Heart right ventricle (tissue), 16 donors: ENCODE data around the gene GOPC. TPM values are rescaled to one million over a fixed set of nuclear protein-coding genes. Genes with fewer than 3 reads are reported as not detected.

Source experiments
- ATAC-seq, 8 donors: fragments of 200-7000 bp; cut with Tn5 transposase; one replicate each; pipeline ENCODE4 v1.9.1; 2020; ENCODE audit warnings: mild to moderate bottlenecking in 8 of 8, moderate library complexity in 8 of 8, moderate number of reproducible peaks in 1 of 8
- DNase-seq, 2 donors: peaks; one replicate each; pipeline ENCODE4 v3.0.0-alpha.2; 2020
- H3K27ac ChIP-seq, 10 donors: fragments of 200-600 bp; sonication (generic) in 2 of 10; one replicate each; pipeline versions ENCODE4 v1.5.0 to v1.8.0; 2020 to 2022; ENCODE audit warnings: mild to moderate bottlenecking in 3 of 10
- H3K27me3 ChIP-seq, 7 donors: fragments of 200-600 bp; one replicate each; pipeline ENCODE4 v1.8.0; 2021 to 2022; ENCODE audit warnings: mild to moderate bottlenecking in 2 of 7
- H3K36me3 ChIP-seq, 9 donors: fragments of 200-600 bp; sonication (generic) in 1 of 9; one replicate each; pipeline versions ENCODE4 v1.5.0 to v1.8.0; 2020 to 2022; ENCODE audit warnings: mild to moderate bottlenecking in 2 of 9
- H3K4me1 ChIP-seq, 9 donors: fragments of 200-600 bp; sonication (generic) in 1 of 9; one replicate each; pipeline versions ENCODE4 v1.5.0 to v1.8.0; 2020 to 2022; ENCODE audit warnings: mild to moderate bottlenecking in 4 of 9
- H3K4me3 ChIP-seq, 10 donors: fragments of 200-600 bp; sonication (generic) in 2 of 10; one replicate each; pipeline versions ENCODE4 v1.5.0 to v1.8.0; 2020 to 2022; ENCODE audit warnings: mild to moderate bottlenecking in 7 of 10, moderate library complexity in 2 of 10
- H3K9me3 ChIP-seq, 11 donors: fragments of 200-600 bp in 10 of 11; sonication (generic) in 2 of 11; one replicate each; pipeline versions ENCODE4 v1.5.0 to v1.8.0; 2013 to 2022; ENCODE audit warnings: mild to moderate bottlenecking in 2 of 11, control low read depth in 1 of 11, moderate library complexity in 1 of 11
- WGBS, 2 donors: extraction: QIAGEN DNeasy Blood & Tissue Kit; methylation state at CpG; one replicate each; pipeline ENCODE4 v1.1.7; 2013; ENCODE audit warnings: inconsistent platforms in 1 of 2; 5-methylcytosine and 5-hydroxymethylcytosine counted together
- intact Hi-C, 10 donors: fragments of 100-400 bp; cut with DNase I; formaldehyde crosslinking; loops; one replicate each; pipeline versions ENCODE4 v1.11.1 to v1.14.2; 2022
- polyA plus RNA-seq, 2 donors: library from polyadenylated mRNA; stranded (reverse); fragments of 200-250 nt; gene quantifications; one replicate each; pipeline ENCODE4 v1.2.3, GENCODE V29; 2013
- total RNA-seq, 10 donors: library from RNA; stranded (reverse); fragmentation: NEBNext Ultra II Directional in 3 of 10; extraction: Animal tissue kit (Norgen Biotek cat#: 25700) in 3 of 10; gene quantifications; one replicate each; pipeline versions ENCODE4 v1.2.1 to v1.2.4, GENCODE V29; 2021 to 2023
- TF ChIP-seq, protein P1 (sequence below), 9 donors: fragments of 200-600 bp; sonication (generic) in 2 of 9; IDR thresholded peaks; one replicate each; pipeline versions ENCODE4 v1.5.0 to v1.8.0; 2021 to 2022; ENCODE audit warnings: antibody characterized with exemption in 9 of 9, mild to moderate bottlenecking in 5 of 9, moderate library complexity in 1 of 9
- donor health status: Arrhythmogenic right ventricular cardiomyopathy.
- donor health status: ischemic (EF 13 %, LVEDD 7.1; RV severe dilation, severe dysfunction).
- donor health status: healthy with polysubstance abuse.
- donor health status: DM: no; HTN: yes; CAD: no.
- donor health status: DM: no; HTN: no; CAD: no.
- donor health status: ischemic (EF 25% LVEDD 6.9; RV normal size, moderate dysfunction).
- donor health status: ischemic (EF 25% LVEDD 5.7; RV mildly dilated, moderate dysfunction).
- donor health status: healthy.
- donor health status: DM: yes; HTN: yes; CAD: no.
- donor health status: Ischemic cardiomyopathy.
- donor health status: ischemic (EF 35%, LVEDD 5.7; RV mildly dilated, moderate dysfunction).
- donor health status: nonischemic (EF 11% LVEDD 7.7; RV severe dilation, severe dysfunction).
- donor health status: DM: yes; HTN: yes; CAD: no.
- donor health status: PGD.
- donor health status: ischemic (EF 29% LVEDD 5.4; RV normal size, mild dysfunction).
- donor health status: nonischemic (EF 23%, LVEDD 6.1; RV moderate dilation, normal function).

Gene GOPC
- total and polyA plus RNA-seq, 12 donors: 11.1 to 32.8 (median 23.5) TPM

GRCh38 chr6:117592983-117593759 lies 9.1 kb downstream of the GOPC start:
- peak in 1 of 2 donors; percentile 14 for DNase-seq
- Histone ChIP-seq H3K4me3 (no peak overlapping the region), H3K4me1 (peaks cover 3 to 43% (median 22%) of the 10 kb centered on the region in 9 donors), H3K27me3 (no peaks in the 10 kb centered on the region), H3K27ac (peak overlapping the region in 6 of 10 donors; percentile 1 to 72 (median 62)), H3K36me3 (peaks cover 0 to 44% (median 9%) of the 10 kb centered on the region in 9 donors), H3K9me3 (peaks cover 0 to 9% (median 0%) of the 10 kb centered on the region in 11 donors)
- intact Hi-C loops: no loop called here
- 57 to 68% methylated on average over 3 of the region's 3 CpGs for WGBS, 2 donors
- peak in 7 of 8 donors; percentile 75 to 95 (median 84) for ATAC-seq
- TF ChIP-seq, protein P1, sequence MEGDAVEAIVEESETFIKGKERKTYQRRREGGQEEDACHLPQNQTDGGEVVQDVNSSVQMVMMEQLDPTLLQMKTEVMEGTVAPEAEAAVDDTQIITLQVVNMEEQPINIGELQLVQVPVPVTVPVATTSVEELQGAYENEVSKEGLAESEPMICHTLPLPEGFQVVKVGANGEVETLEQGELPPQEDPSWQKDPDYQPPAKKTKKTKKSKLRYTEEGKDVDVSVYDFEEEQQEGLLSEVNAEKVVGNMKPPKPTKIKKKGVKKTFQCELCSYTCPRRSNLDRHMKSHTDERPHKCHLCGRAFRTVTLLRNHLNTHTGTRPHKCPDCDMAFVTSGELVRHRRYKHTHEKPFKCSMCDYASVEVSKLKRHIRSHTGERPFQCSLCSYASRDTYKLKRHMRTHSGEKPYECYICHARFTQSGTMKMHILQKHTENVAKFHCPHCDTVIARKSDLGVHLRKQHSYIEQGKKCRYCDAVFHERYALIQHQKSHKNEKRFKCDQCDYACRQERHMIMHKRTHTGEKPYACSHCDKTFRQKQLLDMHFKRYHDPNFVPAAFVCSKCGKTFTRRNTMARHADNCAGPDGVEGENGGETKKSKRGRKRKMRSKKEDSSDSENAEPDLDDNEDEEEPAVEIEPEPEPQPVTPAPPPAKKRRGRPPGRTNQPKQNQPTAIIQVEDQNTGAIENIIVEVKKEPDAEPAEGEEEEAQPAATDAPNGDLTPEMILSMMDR (IDR thresholded peaks at IDR 0.05): no peak

DNA sequence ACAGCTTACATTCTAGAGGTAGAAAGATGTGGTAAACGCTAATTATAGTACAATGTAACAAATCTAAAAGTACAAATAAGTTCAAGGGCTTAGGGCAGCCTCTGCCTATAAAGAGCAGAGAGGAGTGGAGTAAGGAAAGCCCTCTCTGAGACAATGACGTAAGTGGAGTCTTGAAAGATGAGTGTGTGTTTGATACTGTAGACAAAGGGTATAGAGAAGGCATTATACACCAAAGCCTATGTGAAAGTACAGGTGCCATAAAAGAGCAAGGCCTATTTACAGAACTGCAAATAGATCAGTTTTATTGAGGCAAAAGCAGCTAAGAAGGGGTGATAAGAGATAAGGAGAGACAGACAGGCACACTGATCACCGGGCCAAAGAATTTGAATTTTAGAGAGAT lies 10.9 kb downstream of the GOPC start:
- Histone ChIP-seq H3K27ac (peak overlapping the region in 3 of 10 donors; percentile 11 to 63 (median 23)), H3K36me3 (peaks cover 0 to 35% (median 9%) of the 10 kb centered on the region in 9 donors), H3K9me3 (no peaks in the 10 kb centered on the region), H3K27me3 (no peaks in the 10 kb centered on the region), H3K4me3 (no peak overlapping the region), H3K4me1 (peaks cover 3 to 43% (median 22%) of the 10 kb centered on the region in 9 donors)
- TF ChIP-seq, protein P1 (IDR thresholded peaks at IDR 0.05): no peak
- DNase-seq: no peak
- intact Hi-C loops: no loop called here
- peak in 3 of 8 donors; percentile 49 to 79 (median 52) for ATAC-seq
- 72 to 73% methylated on average over 3 of the region's 3 CpGs for WGBS, 2 donors

DNA sequence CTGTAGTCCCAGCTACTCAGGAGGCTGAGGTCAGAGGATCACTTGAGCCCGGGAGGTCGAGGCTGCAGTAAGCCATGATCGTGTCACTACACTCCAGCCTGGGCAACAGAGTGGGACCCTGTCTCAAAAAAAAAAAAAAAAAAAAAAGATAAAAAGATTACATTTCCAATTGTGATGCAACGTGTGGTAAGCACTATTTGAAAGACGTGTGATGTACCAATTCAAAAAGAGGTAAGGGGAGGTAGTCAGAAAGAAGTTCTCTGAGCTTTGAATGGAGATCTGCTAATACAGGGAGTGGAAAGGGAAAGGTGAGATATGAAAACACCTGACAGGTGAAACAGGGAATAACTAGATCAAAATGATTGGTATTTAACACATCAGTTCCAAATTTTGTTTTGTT lies 11.9 kb downstream of the GOPC start:
- peaks cover 3 to 43% (median 22%) of the 10 kb centered on the region in 9 donors for H3K4me1 ChIP-seq
- DNase-seq: no peak
- WGBS, 2 donors: 84 to 94% methylated on average over 5 of the region's 5 CpGs
- H3K27ac ChIP-seq: no peak overlapping the region
- H3K4me3 ChIP-seq: no peak overlapping the region
- intact Hi-C loops: no loop called here
- no peak for ATAC-seq
- H3K36me3 ChIP-seq: peaks cover 0 to 35% (median 9%) of the 10 kb centered on the region in 9 donors
- no peaks in the 10 kb centered on the region for H3K9me3 ChIP-seq
- TF ChIP-seq, protein P1 (IDR thresholded peaks at IDR 0.05): no peak
- no peaks in the 10 kb centered on the region for H3K27me3 ChIP-seq

- no peak for DNase-seq
- TF ChIP-seq, protein P1 (IDR thresholded peaks at IDR 0.05): no peak
- Histone ChIP-seq H3K27ac (no peak overlapping the region), H3K4me3 (no peak overlapping the region), H3K27me3 (no peaks in the 10 kb centered on the region), H3K36me3 (peaks cover 0 to 44% (median 13%) of the 10 kb centered on the region in 9 donors), H3K9me3 (peaks cover 0 to 8% (median 0%) of the 10 kb centered on the region in 11 donors), H3K4me1 (peaks cover 0 to 13% (median 0%) of the 10 kb centered on the region in 9 donors)
- no peak for ATAC-seq
- intact Hi-C loops: no loop called here
These were observed 16.7 kb downstream of the GOPC start for GRCh38 chr6:117585647-117586046.
